GM21529 (cell line): ENCODE data around the gene TTC24.

ENCODE experiments used
- ATAC-seq: cut with Tn5 transposase; IDR thresholded peaks from one replicate; pipeline ENCODE4 v1.9.1; 2021; ENCODE audit not compliant: unreplicated experiment

The TTC24 gene

DNA sequence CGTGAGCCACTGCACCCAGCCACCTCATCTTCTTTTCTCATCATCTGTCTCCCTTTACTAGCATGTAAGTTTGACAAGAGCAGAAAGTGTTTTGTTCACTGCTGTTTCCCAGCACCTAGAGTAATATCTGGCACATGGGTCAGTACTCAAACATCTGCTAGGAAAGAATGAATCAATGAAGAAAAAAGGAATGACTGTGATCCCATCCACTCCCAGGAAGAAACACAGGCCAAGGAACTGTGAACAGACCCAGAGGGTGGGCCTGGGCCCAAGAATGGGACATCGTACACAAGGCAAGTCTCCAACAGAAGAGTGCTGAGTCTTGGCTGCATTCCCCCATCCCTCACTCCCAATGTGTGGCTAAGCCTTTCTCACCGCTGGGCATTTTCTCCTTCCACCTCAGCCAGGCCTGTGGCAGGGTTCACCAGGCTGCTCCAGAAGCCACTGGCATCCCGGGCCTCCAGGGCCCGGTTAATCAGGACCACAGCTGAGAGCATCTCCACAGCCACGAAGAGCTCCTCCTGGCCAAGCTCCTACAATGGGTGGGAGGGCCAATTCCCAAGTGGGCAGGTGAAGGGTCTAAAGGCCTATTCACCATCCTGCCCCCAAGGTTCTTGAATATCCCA is 25.6 kb upstream of the TTC24 start:
- no peak for ATAC-seq

- ATAC-seq = no peak
Measured at GRCh38 chr1:156554971-156555370, 24.6 kb upstream of the TTC24 start.

GRCh38 chr1:156555715-156556114 is 23.8 kb upstream of the TTC24 start:
- no peak for ATAC-seq

DNA sequence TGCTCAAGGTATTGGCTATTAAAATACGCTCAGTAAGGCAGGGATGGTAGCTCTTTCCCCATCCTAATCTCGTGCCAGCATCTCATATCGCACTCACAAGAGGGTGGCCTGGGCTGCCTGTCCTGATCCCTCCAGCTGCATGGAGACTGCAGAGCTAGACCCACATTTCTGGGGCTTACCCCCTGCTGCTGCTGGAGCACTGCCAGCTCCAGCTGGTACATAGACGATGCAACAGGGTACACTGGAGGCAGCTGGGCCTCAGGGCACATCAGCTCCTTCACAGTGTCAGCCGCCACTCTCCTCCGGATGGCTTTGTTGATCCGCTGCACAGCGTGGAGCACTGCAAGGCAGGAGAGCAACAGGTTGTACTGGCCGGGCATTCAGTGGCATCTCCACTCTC is 23.2 kb upstream of the TTC24 start:
- no peak for ATAC-seq

GRCh38 chr1:156559086-156559796 is 20.3 kb upstream of the TTC24 start:
- no peak for ATAC-seq

DNA sequence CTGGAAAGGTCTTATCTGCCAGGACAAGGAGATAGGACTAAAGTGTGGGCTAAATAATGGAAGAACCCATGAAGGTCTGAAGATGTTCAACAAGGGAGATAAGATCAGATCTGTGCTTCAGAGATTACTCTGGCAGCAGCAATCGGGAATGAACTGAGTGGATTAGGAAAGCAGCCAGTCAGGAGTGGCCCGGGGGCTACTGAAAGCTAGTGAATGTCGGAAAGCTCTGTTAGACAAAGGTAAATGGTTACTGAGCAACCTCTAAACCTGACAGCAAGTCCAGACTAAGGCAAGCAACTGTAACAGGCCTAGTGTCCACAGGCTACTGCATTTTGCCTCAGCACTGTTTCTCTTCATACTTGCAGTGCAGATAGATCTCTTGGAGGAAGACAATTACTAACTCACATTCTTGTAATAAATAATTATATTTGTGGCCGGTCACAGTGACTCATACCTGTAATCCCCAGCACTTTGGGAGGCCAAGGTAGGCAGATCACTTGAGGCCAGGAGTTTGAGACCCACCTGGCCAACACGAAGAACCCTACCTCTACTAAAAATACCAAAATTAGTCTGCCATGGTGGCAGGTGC is 19.6 kb upstream of the TTC24 start:
- no peak for ATAC-seq

DNA sequence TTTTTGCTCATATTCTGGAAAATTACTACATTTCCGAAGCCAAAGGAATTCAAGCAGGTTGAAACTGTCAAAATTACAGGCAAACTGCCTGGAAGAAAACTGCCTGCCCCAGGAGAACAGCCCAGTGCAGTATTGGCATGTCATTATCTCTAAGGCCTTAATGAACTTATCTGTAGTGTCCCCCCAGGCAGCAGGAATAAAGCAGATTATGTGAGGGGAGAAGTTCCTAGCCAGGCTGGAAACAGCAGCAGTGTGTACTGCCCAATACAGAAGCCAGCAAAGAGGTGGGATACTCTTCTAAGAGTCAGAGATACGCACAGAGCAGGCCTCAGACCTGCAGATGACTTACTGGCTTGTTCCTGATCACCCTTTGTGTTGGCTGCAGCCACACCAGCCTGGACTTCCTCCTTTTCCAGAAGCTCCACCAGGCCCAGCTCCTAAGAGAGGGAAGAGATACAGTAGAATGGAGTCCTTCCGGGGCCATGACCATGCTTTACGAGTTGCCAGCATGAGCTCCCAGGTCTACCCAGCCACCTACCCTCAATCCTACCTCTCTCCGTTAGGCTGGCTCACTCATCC is 18.8 kb upstream of the TTC24 start:
- ATAC-seq = no peak

- ATAC-seq = no peak
Measured at GRCh38 chr1:156565519-156565918, 14.0 kb upstream of the TTC24 start.

DNA sequence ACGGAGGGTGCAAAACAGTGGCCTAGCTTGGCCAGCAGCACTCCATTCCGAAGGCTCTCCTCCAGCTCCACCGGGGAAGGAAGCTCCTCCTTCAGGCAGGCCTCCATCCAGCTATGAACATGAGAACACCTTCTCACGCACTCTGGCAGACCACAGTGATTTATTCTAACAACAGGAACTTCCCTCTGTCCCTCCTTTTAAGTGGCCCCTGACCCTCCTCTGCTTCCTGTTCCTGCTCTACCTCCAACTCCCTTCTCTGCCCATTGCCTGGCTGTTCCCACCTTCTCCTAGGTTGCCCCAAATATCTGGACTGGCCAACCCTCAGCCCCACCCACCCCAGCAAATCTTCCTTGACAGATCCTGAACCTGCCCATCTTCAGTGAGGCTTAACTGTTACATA is 13.1 kb upstream of the TTC24 start:
- no peak for ATAC-seq

DNA sequence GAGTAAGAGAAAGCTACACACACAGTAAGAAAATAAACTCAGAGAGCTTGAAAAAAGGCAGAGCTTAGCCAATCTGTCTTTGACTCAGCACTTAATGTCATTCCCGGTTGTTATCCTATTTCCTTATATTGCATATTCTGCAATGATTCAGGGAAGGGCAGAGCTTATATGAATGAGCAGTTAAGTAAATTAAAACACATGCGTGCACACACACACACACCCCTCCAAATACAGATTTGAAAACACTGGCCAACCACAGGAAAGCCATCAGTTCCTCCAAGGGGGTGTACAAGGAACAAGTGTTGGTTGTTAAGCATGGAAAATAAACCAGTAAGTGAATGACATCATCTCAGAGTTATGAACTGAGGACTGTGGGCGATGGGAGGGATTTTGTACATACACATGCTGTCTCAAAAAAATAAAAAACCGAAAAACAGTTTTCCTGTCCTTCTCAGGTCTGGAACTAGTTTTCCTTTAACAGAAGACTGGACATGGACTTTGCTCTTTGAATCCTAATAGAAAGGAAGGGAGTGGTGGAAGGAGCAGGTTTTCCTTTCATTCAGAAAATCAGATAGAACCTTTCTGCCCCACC is 8.2 kb upstream of the TTC24 start:
- ATAC-seq = no peak

- ATAC-seq = peak; percentile 91
Measured at GRCh38 chr1:156571919-156572662, 7.4 kb upstream of the TTC24 start, which contains the start of gene IQGAP3. TSS of gene IQGAP3 (minus strand) at chr1:156572565. CDS start at chr1:156572529, 36 bp downstream.

GRCh38 chr1:156572663-156573018 is 6.9 kb upstream of the TTC24 start:
- ATAC-seq = no peak

GRCh38 chr1:156574039-156574633 is 5.4 kb upstream of the TTC24 start:
- ATAC-seq = no peak

- no peak for ATAC-seq
Measured at GRCh38 chr1:156577550-156577949, 2.0 kb upstream of the TTC24 start.

- no peak for ATAC-seq
Measured at GRCh38 chr1:156578055-156578454, 1.5 kb upstream of the TTC24 start.

DNA sequence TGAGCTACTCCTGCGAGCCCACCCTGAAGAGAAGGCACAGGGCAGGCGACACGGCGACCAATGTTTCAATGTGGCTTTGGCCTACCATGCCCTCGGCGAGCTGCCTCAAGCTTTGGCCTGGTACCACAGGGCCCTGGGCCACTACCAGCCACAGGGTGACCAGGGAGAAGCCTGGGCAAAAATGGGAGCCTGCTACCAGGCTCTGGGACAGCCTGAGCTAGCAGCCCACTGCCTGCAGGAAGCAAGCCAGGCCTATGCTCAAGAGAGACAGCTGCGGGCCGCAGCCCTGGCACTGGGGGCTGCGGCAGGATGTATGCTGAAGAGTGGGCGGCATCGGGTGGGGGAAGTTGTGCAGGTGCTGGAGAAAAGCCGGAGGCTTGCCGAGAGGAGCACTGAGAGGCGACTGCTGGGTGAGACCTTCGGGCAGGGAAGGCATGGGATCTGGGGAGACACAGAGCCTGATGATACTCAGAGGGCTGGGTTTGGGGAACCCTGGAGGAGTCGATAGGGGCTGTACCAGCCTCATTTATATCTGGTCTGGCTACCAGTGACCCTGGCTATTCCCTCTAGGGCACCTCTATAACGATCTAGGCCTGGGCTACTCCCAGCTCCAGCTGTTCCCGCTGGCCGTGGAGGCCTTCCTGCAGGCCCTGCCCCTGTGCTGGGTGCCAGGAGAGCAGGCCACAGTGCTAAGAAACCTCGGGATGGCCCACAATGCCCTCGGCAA is 2.3 kb downstream of the TTC24 start:
- ATAC-seq = no peak

DNA sequence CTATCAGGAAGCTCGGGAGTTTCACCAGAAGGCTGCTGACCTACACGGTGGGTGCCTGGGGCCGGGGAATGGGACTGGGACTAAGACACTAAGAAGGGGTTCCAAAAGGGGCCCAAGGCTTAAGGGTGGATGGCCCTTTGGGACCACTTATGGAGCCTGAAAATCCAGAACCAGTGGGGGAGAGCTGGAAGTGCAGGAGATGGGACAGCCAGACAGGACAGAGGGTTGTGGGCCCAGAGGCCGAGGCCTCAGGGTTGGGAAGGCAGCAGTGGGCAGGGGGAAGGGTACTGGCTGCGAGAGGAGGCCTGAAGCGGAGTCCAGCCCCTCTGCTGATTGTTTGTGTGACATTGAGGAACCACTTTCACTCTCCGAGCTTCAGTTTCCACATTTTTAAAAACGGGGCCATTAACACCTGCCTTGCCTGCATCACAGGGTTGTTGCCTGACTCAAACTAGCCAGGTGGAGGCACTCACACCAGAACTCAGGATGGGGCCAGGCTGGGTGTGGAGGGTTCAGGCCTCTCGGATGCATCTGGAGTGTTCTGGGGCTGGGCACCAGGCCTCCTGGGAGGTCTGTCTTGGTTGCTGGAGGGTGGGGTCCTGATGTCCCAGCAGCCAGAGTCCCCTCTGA is 3.0 kb downstream of the TTC24 start:
- ATAC-seq = no peak

- no peak for ATAC-seq
Measured at GRCh38 chr1:156583821-156584622, 4.5 kb downstream of the TTC24 start.

- no peak for ATAC-seq
Measured at GRCh38 chr1:156584813-156585212, 5.3 kb downstream of the TTC24 start.
